ENCODE data around the gene WNT3A. TPM values are rescaled to one million over a fixed set of nuclear protein-coding genes. Genes with fewer than 3 reads are reported as not detected.
"Not testable (repeated sequence)": the region's sequence is repeated elsewhere in the genome, so short reads cannot be mapped to it uniquely, and the experiment has no call there.

The WNT3A gene
- total and polyA plus RNA-seq, 10 donors = not detected

GRCh38 chr1:228018961-228019721 is 12.3 kb downstream of the WNT3A start:
- WGBS, 5 donors = 73 to 88% (median 77%) methylated on average over 8 to 9 of the region's 9 CpGs
- Histone ChIP-seq H3K9me3 (no peaks in the 10 kb centered on the region), H3K27ac (no peak overlapping the region), H3K27me3 (replicated peaks in 1 of 7) (peaks cover 0 to 3% (median 0%) of the 10 kb centered on the region in 7 donors), H3K4me1 (no peaks in the 10 kb centered on the region), H3K4me3 (no peak overlapping the region), H3K36me3 (no peaks in the 10 kb centered on the region)
- DNase-seq = peak; percentile 64
- no peak for TF ChIP-seq POLR2AphosphoS5 (IDR thresholded peaks at IDR 0.05)
- TF ChIP-seq POLR2A (IDR thresholded peaks at IDR 0.05) = no peak
- no peak for TF ChIP-seq CTCF (IDR thresholded peaks at IDR 0.05 in 8 of 11, conservative IDR thresholded peaks at IDR 0.05 in 3 of 11)
- intact Hi-C loops (cut with DNase I; ENCODE audit: low total_unique reads) = no loop called here

GRCh38 chr1:228019722-228020083 is 12.9 kb downstream of the WNT3A start:
- H3K9me3 ChIP-seq; H3K36me3 ChIP-seq; intact Hi-C loops (cut with DNase I; ENCODE audit: low total_unique reads); H3K4me1 ChIP-seq; H3K27me3 ChIP-seq (replicated peaks in 1 of 7); H3K4me3 ChIP-seq; H3K27ac ChIP-seq; DNase-seq: not testable (repeated sequence)
- WGBS, 5 donors = 81 to 93% (median 85%) methylated on average over 5 of the region's 5 CpGs

GRCh38 chr1:228020686-228021354 is 14.0 kb downstream of the WNT3A start:
- no peaks in the 10 kb centered on the region for H3K27me3 ChIP-seq (replicated peaks in 1 of 7)
- peak; percentile 37 for DNase-seq
- no peaks in the 10 kb centered on the region for H3K36me3 ChIP-seq
- intact Hi-C loops (cut with DNase I; ENCODE audit: low total_unique reads) = no loop called here
- TF ChIP-seq POLR2AphosphoS5 (IDR thresholded peaks at IDR 0.05) (no peak), CTCF (IDR thresholded peaks at IDR 0.05 in 8 of 11, conservative IDR thresholded peaks at IDR 0.05 in 3 of 11) (no peak), POLR2A (IDR thresholded peaks at IDR 0.05) (no peak)
- H3K4me3 ChIP-seq = no peak overlapping the region
- no peak overlapping the region for H3K27ac ChIP-seq
- no peaks in the 10 kb centered on the region for H3K4me1 ChIP-seq
- H3K9me3 ChIP-seq = no peaks in the 10 kb centered on the region
- 79 to 89% (median 88%) methylated on average over 18 of the region's 18 CpGs for WGBS, 5 donors

- Histone ChIP-seq H3K36me3 (no peaks in the 10 kb centered on the region), H3K4me1 (no peaks in the 10 kb centered on the region), H3K27ac (no peak overlapping the region), H3K4me3 (no peak overlapping the region), H3K9me3 (no peaks in the 10 kb centered on the region), H3K27me3 (replicated peaks in 1 of 7) (no peaks in the 10 kb centered on the region)
- WGBS, 5 donors = 67 to 80% (median 70%) methylated on average over 17 to 21 of the region's 21 CpGs
- DNase-seq = peak; percentile 49
- TF ChIP-seq CTCF (IDR thresholded peaks at IDR 0.05 in 8 of 11, conservative IDR thresholded peaks at IDR 0.05 in 3 of 11) = no peak
- no peak for TF ChIP-seq POLR2A (IDR thresholded peaks at IDR 0.05)
- TF ChIP-seq POLR2AphosphoS5 (IDR thresholded peaks at IDR 0.05) = no peak
- intact Hi-C loops (cut with DNase I; ENCODE audit: low total_unique reads) = no loop called here
These were observed 14.7 kb downstream of the WNT3A start for GRCh38 chr1:228021355-228022030.

Measured in spleen (tissue), 11 donors.